HL-60 (cell line): Measurements from ENCODE around the gene EXOSC2.

Experiments
- CTCF ChIP-seq: IDR thresholded peaks from one replicate; pipeline ENCODE4 v1.5.1; 2011; ENCODE audit warnings: low read length, control low read depth, inconsistent platforms; ENCODE audit not compliant: insufficient read depth
- GABPA ChIP-seq: IDR thresholded peaks from 2 replicates; pipeline ENCODE4 v1.6.1; 2012; ENCODE audit warnings: low read depth
- POLR2AphosphoS5 ChIP-seq: IDR thresholded peaks from 2 replicates; pipeline ENCODE4 v1.6.1; 2012; ENCODE audit warnings: low read depth
- REST ChIP-seq: IDR thresholded peaks from 2 replicates; pipeline ENCODE4 v1.6.1; 2012; ENCODE audit warnings: low read depth; ENCODE audit not compliant: insufficient replicate concordance
- SPI1 ChIP-seq: IDR thresholded peaks from 2 replicates; pipeline ENCODE4 v1.6.1; 2012; ENCODE audit warnings: low read depth, mild to moderate bottlenecking, borderline replicate concordance

- TF ChIP-seq POLR2AphosphoS5 (peak; percentile 95), CTCF (no peak), GABPA (no peak), REST (peak; percentile 70), SPI1 (no peak)
Observed at GRCh38 chr9:130693426-130694191, at the start of gene EXOSC2.
